ENCODE measurements around the gene TMEM51.
A peak's percentile ranks its signal among the peaks of the same experiment; 100 is the strongest.
"Not testable (repeated sequence)": the region's sequence is repeated elsewhere in the genome, so short reads cannot be mapped to it uniquely, and the experiment has no call there.

Gene TMEM51

DNA sequence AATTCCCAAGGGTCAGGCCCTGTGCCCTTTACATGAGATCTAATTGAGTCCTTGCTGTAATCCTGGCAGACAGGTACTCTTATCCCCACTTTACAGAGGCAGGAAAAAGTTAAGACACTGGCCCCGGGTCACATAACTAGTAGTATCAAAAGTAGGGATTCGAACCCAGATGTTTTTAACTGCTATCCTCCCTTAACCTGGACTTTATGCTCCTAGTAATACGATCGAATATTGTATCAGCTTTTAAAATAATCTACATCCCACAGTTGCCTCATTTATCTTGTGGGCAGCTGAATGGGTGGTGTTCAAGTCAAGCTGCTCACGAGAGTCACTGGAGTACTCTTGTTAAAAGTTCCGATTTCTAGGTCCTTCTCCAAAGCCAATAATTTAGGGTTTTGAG lies 25.5 kb upstream of the TMEM51 start:
- no peak for DNase-seq (ENCODE audit: low read depth)

DNA sequence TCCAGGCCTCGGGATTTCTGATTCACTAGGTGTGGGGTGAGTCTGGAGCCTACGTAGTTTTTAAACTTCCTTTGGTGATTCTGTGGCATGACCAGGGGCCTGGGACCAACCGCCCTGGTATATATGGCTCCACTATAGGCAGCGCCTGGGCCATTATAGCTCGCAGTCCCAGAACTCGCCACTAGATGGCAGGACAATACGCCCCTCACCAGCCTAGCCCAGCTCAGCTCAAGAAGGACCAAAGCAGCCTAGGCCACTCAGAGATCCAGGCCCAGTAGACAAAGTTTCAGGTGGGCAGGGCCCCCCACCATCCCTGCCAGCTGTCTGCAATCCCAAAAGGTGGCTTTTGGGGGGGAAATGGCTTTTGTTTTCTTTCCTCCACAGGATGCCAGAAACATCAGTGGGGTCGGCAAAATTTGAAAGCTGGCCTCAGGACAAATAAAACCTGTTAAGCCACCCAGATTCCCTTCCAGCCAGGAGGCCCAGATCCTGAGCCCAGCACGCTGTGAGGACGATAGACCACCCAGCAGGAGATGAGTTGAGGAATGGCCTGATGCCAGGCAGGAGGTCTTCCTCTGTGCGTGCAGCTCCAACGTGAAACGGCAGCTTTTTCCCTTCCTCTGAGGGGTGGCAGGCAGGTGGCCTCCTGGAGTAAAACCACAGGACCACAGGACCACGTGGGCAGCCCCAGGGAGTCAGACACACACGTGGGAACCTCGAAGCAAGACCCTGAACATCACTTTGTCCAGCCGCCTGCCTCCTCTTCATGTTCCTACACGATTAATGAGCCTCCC lies 24.8 kb upstream of the TMEM51 start:
- peak; percentile 51 for DNase-seq (ENCODE audit: low read depth)

DNA sequence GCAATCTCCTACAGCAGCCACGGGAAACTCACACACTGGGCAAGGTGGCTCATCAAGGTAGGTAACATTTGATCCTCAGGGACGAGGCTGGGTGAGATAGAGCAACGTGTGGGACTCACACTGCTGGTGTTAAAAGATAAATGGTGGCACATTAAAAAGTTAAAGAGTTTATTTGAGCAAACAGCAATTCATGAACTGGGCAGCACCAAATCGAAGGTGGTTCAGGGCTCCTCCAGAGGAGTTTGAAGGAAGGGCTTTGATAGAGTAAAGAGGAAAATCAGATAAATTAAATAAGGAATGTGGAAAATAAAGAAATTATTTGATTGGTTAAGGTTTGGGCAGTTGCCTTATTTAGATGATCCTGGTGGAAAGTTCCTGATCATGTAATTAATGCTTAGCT lies 23.6 kb upstream of the TMEM51 start:
- DNase-seq (ENCODE audit: low read depth) = no peak

DNA sequence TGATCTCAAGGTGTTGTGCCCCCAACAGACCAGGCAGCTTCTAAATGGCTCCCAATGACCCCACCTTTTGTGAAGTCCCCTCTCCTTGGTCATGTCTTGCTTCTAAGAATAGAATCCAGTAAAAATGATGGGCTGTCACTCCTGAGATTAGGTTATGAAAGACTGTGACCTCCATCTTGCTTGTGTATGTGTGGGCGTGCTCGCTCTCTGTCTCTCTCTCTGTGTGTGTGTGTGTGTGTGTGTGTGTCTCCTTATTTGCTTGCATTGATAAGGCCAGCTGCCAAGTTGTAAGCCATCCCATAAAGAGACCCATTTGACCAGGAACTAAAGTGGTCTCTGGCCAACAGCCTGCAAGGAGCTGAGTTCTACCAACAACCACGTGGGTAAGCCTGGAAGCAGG lies 22.9 kb upstream of the TMEM51 start:
- DNase-seq (ENCODE audit: low read depth) = no peak

DNA sequence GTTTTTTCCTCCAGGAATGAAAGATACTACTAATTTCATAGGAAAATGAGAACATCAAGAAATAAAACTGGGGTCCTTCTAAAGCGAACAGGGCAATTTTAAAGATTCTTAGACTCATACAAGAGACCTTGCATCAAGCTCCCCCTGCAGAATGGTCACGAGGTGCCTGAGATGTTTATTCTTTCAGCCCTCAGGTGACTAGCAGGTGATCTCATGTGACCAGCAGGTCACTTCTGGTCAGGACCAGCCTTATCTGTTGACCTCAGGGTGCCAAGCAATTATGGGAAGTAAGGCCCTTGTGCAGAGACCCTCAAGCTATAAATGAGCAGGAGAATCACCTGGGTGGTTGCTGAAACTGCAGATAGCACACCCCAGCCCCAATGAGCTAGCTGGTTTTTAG lies 20.6 kb upstream of the TMEM51 start:
- DNase-seq (ENCODE audit: low read depth) = no peak

DNA sequence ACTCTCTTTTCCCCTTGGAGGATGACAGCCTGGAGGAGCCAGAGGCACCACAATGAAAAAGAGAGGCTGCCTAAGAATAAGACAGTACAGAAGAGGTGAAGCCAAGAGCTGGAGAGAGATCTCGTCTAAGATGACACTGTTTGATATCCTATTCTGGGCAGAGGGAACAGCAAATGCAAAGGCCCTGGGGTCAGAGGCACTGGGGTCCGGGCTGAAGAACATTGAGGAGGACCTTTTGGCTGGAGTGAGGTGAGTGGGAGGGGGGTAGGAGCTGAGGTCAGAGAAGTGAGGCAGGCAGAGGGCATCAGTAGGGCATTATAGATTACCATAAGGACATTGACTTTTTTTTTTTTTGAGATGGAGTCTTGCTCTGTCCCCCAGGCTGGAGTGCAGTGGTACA lies 19.3 kb upstream of the TMEM51 start:
- DNase-seq (ENCODE audit: low read depth) = no peak

DNA sequence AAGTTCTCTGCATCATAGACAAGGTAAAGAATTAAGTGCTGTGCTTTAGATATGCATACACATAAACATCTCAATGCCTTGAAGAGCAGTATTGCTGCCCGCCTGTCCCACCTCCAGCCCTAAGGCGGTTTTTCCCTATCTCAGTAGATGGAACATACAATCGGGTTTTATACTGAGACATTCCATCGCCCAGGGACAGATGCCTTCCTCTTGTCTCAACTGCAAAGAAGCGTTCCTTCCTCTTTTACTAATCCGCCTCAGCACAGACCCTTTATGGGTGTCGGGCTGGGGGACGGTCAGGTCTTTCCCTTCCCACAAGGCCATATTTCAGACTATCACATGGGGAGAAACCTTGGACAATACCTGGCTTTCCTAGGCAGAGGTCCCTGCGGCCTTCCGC lies 17.9 kb upstream of the TMEM51 start:
- not testable (repeated sequence) for DNase-seq (ENCODE audit: low read depth)

DNA sequence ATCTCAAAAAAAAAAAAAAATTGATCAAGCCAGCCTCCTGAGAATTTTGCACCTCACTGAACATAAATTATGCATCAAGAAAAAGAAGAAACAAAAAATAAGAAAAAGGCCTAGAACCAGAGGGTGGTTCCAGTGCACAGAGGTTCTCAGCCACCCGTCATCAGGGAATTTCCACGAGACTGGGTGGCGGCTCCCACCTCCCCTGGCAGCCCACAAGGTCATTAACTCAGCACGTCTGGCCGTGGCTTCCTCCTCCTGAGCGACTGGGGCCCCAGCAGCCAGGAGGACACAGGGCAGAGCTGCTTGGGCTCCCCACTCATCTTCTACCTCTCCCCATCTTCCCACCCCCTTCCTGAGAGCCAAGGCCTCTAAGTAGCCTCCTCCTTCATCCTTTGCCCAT lies 15.7 kb upstream of the TMEM51 start:
- DNase-seq (ENCODE audit: low read depth) = no peak

DNA sequence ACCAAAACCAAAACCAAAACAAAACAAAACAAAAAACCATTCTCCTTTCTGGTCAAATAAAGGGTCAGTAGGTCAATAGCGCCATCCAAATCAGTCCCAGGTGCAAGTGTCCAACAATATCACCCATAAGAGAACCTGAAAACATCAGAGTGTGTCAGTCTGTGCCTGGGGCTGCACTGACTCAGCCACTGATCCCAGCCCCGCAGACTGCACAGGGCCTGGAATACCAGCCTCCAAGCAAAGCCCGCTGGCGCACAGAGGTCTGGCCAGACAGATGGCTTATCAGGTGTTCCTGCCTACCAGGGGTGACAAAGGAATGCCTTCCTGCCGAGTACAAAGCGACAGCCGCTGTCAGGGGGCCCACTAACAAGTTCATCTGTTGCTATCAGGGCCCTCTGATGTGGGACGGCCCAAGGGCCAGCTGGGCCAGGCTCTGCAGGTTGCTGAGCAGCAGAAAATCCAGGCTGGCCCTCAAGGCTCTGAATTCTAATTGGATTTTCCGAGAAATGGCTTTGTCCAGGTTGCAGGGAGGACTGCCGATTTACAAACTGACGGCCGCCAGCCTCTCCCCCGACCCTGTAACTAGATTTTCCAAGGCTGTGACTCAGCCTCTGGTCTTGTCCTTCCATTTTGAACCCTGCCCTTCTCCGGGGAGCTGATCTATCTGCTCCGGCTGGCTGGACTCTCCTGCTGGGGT lies 13.7 kb upstream of the TMEM51 start:
- no peak for DNase-seq (ENCODE audit: low read depth)

DNA sequence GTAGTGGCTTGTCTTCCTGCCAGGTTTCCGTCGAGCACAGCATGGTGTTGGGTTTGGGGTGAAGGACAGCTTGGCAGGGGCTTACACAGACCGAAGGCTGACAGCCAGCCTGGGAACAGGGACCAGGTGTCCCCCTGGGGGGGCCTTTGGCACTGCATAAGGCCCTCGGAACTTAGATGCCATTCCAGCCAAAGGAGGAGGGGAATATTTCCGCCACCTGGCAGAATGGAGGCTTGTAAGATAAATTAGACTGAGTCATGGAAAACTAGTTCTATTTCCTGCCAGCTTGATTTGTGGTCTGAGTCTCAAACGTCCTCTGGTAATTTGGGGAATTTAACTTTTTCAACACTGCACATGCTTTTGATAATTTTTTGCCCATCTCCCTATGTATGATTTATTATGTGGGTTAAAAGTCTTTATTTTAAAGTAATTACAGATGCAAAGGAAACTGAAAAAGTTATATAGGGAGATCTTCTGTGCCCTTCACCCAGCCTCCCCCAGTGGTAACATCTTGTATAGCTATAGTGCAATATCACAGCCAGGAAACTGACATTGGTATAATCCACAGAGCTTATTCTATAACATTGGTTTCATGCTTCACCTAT lies 11.5 kb upstream of the TMEM51 start:
- no peak for DNase-seq (ENCODE audit: low read depth)

DNA sequence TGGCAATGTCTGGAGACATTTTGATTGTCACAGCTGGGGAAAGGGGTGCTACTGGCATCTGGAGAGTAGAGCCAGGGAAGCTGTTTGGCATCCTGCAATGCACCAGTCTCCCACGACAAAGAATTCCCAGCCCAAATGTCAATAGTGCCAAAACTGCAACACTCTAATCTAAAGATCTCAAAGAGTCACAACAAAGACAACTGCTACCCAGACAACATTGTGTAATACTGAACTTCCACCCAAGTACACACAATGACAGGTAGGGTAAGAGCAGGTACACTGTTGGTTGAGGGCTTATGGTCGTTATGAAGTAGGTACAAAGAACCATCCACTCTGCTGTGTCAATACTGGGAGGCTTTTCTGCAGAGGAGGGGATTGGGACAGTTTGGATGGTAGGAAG lies 8.2 kb upstream of the TMEM51 start:
- DNase-seq (ENCODE audit: low read depth) = no peak

DNA sequence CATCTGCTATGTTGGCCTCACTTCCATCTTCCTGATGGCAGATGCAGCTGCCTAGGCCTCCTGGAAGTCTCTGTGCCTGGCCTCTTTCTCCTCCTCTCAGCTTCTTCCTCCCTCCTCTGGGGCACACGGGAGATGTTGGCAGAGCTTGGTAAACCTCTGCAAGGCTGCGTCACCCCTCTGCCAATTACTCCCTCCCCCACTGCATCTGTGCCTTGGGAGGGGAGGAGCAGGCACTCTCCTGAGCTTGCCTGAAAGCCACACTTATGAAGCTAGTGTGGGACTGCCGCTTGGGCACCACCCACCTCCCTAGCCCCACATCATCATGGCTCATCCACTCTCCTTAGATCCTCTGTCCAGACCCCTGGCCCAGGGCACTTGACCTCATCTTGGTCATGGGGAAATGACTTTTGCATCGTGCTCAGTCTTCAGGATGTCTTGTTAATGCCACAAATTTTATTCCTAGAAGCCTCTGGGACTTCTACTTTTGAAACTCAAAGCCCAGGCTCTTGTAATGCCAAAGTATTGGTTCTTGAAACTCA lies 7.3 kb upstream of the TMEM51 start:
- DNase-seq (ENCODE audit: low read depth) = no peak

DNA sequence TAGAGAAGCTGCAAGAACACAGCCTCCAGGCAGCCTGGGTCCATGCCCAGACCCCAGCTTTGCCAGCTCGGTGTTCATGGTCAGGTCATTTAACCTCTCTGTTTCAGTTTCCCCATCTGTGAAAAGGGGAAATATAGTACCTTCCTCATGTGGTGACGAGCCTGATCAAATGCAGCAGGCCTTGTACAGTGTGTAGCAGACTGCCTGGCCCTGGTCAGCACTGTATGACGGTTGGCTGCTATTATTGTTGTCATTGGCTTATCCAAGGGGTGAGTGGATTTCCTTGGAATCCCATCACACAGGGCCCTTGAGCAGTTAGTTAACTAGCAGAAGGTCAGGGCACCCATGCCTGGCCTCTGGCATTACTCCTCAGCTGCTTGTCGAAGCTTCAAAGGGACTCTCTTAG lies 6.6 kb upstream of the TMEM51 start:
- DNase-seq (ENCODE audit: low read depth) = no peak

DNA sequence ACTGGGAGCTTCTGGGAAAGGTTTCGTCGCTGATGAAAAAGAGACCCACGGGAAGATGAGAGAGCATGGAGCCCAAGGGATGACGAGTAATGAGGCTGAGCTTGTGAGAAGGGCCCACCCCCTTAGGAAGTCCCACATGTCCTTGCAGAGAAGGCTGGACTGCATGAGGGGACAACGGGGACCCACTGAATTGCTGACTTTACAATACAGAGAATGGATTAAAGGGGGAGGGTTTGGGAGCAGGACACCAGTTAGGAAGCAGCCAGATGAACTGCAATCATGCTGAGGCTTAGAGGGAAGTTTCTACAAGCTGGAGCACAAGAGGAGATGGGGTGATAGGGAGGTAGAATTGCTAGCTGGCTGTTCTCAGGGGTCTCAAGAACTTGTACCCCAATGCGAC lies 5.5 kb upstream of the TMEM51 start:
- DNase-seq (ENCODE audit: low read depth) = no peak

DNA sequence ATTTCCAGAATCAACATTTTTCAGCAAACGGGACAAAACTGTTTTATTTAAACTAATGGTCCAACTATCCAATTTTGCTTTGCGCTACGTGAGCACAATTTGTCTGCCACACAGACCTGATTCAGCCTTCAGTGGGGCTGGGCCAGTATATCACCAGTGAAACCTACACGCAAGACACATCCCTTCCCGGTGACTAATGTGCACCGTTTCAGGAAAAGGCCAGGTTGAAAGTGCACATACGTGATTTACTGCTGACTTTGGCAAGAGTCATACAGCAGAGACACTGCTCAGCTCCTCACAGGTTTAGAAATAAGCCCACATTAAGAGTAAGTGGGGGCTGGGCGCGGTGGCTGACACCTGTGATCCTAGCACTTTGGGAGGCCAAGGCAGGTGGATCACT lies 5.1 kb upstream of the TMEM51 start:
- DNase-seq (ENCODE audit: low read depth) = no peak

DNA sequence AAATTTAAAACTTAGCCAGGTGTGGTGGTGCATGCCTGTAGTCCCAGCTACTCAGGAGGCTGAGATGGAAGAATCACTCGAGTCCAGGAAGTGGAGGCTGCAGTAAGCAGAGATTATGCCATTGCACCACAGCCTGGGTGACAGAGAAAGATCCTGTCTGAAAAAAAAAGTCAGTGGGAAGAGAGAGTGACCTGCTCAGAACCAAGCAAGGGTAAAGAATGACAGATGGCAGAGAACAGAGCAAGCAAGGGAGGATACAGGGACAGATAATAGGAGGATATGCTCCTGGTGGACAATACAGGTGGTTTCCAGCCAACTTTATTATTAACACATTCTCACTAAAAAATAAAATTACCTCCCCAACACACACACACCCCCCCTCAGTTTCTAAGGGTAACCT lies 4.6 kb upstream of the TMEM51 start:
- no peak for DNase-seq (ENCODE audit: low read depth)

DNA sequence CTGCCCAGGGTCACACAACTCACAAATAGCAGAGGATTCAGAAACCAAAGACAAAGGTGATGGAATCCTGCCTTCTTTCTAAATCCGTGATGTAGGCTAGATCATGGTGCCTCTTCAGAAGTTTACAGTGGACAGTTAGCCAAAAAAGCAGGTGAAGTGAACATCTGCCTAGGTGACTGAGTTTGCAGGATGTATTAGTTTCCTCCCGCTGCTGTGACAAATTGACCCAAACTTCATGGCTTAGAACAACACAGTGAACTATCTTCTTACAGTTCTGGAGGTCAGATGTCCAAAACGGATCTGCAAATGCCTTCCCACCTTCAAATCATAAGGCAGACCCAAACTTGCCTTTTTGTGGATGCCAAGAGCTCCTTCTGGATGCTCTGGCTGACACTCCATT lies 3.2 kb upstream of the TMEM51 start:
- no peak for DNase-seq (ENCODE audit: low read depth)

DNA sequence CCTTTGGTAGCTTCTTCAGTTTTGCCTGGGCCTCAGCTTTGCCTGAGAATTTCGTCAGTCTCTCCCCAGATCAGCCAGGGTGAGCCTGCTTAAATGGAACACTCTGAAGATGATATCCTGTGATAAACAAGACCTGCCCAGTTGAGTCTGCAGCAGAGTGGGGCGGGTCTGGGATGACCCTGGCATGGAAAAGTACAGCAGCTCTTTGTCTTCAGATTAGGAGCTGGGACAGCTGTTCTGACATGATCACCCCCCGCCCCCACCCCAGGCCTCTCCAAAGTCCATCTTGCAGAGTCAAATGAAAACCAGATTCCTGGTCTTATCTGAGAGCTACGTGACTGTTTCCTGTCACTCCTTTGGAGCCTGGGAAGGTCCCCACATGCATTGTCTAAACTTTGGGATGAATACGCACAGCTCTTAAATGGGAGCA lies 2.2 kb upstream of the TMEM51 start:
- DNase-seq (ENCODE audit: low read depth) = no peak

DNA sequence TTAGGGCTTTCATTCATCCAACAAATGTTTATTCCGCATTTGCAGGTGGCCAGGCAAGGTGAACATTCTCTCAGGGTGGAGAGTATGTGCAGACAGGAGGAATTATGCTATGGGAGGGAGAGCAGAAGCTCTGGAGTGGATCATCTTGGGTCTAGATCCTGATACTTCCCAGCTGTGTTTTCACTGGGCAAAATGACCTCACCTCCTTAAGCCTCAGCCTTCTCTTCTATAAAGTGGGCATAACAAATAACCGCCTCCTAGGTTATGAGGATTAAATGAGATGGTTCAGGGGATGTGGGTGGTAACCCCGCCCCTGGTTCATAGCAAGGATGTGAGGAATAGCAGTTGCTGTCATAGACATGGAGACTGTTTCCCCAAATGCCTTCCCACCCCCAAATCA lies 1.7 kb upstream of the TMEM51 start:
- DNase-seq (ENCODE audit: low read depth) = no peak

DNA sequence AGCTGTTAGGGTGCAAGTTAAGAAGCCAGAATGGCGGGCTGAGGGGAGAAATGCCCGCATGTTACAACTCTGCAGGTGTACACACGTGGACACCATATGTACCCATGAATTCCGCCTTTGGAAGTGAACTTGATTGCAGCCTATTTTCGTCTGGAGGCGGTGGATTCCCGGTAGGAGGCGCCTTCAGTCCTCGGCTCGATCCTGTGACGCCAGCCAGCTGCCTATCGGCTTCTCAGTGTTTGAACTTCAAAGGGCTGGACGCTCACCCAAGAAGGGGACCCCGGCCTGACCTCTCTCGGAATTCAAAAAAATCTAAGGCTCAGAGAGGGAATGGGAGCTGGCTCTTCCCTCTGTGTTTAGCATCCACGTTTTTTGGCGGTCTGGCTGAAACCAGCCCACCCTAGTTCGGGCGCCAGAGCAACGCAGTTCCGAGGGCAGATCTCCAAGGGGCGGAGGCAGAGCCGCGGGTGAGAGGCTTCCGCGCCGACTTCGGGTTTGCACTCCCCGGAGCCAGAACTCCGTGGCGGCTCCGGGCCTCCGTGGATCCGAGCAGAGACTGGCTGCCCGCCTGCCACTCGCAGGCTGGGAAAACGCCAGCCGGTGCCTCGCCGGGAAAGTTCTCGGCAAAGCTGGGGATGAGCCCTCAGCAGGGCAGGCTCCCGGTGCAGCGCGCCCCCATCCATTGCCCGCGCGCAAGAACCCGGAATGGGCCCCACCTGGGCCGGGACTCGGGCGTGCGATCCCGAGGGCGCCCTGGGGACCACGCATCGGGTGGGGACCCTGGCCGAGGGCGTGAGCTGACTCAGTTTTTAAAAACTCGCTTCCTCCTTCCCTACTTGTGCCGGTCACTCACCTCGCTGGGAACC lies 996 bp upstream of the TMEM51 start:
- DNase-seq (ENCODE audit: low read depth) = no peak

DNA sequence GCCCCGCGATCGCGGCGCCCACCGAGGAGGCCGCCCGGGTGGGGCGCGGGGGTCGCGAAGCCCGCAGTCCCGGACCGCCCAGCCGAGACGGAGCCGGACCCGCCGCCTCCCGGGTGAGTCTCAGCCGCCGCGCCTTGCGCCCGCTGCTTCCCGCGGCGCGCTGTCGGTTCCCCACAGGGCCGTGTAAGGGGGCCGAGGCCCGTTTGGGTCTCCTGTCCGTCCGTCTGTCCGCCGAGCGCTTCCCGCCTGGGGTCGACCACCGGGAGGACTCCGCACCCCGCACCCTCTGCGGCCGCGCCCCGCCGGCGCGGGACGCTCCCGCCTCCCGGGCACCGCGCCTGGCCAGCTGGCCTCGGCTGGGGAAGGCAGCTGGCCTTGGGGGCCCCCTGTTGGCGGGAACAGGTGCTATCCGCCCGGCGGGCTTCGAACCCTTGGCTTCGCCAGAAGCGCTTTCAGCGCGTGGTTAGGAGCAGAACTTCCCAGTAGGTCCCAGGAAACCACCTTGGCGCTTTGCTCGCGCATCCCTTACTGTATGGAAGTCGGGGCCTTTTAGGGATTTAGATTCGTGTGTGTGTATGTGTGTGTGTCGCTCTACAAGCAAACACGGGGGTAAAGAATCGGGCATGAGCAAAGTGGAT lies 414 bp downstream of the TMEM51 start:
- DNase-seq (ENCODE audit: low read depth) = no peak
